ENCODE results near the gene RRAGD. TPM values are rescaled to one million over a fixed set of nuclear protein-coding genes. Genes with fewer than 3 reads are reported as not detected.
A peak's percentile ranks its signal among the peaks of the same experiment; 100 is the strongest.

The RRAGD gene
- total and polyA plus RNA-seq, 2 donors from 2014 or later = 31.5 to 51.6 TPM

- peak overlapping the region in 1 of 3 donors; percentile 44 for H3K9ac ChIP-seq (ENCODE audit: low read length in 3 of 3)
- H3K36me3 ChIP-seq (ENCODE audit: control insufficient read depth in 2 of 3, insufficient read depth in 3 of 3, low read length in 3 of 3) = peaks cover 0 to 2% (median 0%) of the 10 kb centered on the region in 3 donors
- no peaks in the 10 kb centered on the region for H3K9me3 ChIP-seq (ENCODE audit: control insufficient read depth in 2 of 3, insufficient read depth in 1 of 3, low read length in 3 of 3)
- H3K27ac ChIP-seq (ENCODE audit: low read depth in 2 of 2, low read length in 2 of 2) = peak overlapping the region in 1 of 2 donors; percentile 65
- H3K4me1 ChIP-seq (ENCODE audit: control insufficient read depth in 2 of 3, insufficient read depth in 2 of 3, low read depth in 1 of 3, low read length in 3 of 3) = peaks cover 0 to 13% (median 5%) of the 10 kb centered on the region in 3 donors
- peak; percentile 27 for FAIRE-seq
- H3K27me3 ChIP-seq (ENCODE audit: control insufficient read depth, insufficient read depth, low read length) = no peaks in the 10 kb centered on the region
- intact Hi-C loops (cut with DNase I) = no loop called here
- peak overlapping the region in 2 of 3 donors; percentile 39 to 48 for H3K4me3 ChIP-seq (ENCODE audit: low read length in 3 of 3)
- TF ChIP-seq, protein P1, sequence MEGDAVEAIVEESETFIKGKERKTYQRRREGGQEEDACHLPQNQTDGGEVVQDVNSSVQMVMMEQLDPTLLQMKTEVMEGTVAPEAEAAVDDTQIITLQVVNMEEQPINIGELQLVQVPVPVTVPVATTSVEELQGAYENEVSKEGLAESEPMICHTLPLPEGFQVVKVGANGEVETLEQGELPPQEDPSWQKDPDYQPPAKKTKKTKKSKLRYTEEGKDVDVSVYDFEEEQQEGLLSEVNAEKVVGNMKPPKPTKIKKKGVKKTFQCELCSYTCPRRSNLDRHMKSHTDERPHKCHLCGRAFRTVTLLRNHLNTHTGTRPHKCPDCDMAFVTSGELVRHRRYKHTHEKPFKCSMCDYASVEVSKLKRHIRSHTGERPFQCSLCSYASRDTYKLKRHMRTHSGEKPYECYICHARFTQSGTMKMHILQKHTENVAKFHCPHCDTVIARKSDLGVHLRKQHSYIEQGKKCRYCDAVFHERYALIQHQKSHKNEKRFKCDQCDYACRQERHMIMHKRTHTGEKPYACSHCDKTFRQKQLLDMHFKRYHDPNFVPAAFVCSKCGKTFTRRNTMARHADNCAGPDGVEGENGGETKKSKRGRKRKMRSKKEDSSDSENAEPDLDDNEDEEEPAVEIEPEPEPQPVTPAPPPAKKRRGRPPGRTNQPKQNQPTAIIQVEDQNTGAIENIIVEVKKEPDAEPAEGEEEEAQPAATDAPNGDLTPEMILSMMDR (IDR thresholded peaks at IDR 0.05; ENCODE audit: borderline replicate concordance, extremely low read depth, insufficient read depth) = no peak
- peak in 1 of 5 donors; percentile 21 for DNase-seq
Observed at GRCh38 chr6:89321131-89321970, 90.7 kb downstream of the RRAGD start.

GRCh38 chr6:89320012-89320559 is 92.0 kb downstream of the RRAGD start:
- Histone ChIP-seq H3K4me3 (ENCODE audit: low read length in 3 of 3) (no peak overlapping the region), H3K27ac (ENCODE audit: low read depth in 2 of 2, low read length in 2 of 2) (no peak overlapping the region), H3K27me3 (ENCODE audit: control insufficient read depth, insufficient read depth, low read length) (no peaks in the 10 kb centered on the region), H3K36me3 (ENCODE audit: control insufficient read depth in 2 of 3, insufficient read depth in 3 of 3, low read length in 3 of 3) (no peaks in the 10 kb centered on the region), H3K9ac (ENCODE audit: low read length in 3 of 3) (no peak overlapping the region), H3K4me1 (ENCODE audit: control insufficient read depth in 2 of 3, insufficient read depth in 2 of 3, low read depth in 1 of 3, low read length in 3 of 3) (peaks cover 0 to 13% (median 5%) of the 10 kb centered on the region in 3 donors), H3K9me3 (ENCODE audit: control insufficient read depth in 2 of 3, insufficient read depth in 1 of 3, low read length in 3 of 3) (no peaks in the 10 kb centered on the region)
- TF ChIP-seq, protein P1 (IDR thresholded peaks at IDR 0.05; ENCODE audit: borderline replicate concordance, extremely low read depth, insufficient read depth) = no peak
- intact Hi-C loops (cut with DNase I) = no loop called here
- no peak for FAIRE-seq
- DNase-seq = no peak

DNA sequence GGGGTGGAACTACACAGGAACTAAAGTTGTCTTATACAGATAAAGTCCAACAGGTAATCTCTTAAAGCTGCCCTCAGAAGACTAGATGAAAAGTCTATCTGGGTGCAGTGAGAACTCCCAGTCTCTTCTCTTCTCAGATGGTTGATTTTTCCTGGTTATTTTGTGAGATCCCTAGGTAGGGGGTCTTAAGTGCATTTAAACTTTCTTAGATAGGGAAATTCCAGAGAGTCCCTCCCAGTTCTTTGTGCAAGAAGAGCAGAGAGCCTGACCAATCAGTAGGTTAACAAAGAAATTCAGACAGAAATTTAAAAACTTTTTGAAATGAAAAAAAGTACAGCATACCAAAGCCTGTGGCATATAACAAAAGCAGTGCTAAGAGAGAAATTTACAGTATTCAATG is 95.0 kb downstream of the RRAGD start:
- DNase-seq (no peak), FAIRE-seq (no peak)
- TF ChIP-seq, protein P1 (IDR thresholded peaks at IDR 0.05; ENCODE audit: borderline replicate concordance, extremely low read depth, insufficient read depth) = no peak
- Histone ChIP-seq H3K9me3 (ENCODE audit: control insufficient read depth in 2 of 3, insufficient read depth in 1 of 3, low read length in 3 of 3) (no peaks in the 10 kb centered on the region), H3K27ac (ENCODE audit: low read depth in 2 of 2, low read length in 2 of 2) (no peak overlapping the region), H3K4me3 (ENCODE audit: low read length in 3 of 3) (no peak overlapping the region), H3K27me3 (ENCODE audit: control insufficient read depth, insufficient read depth, low read length) (no peaks in the 10 kb centered on the region), H3K36me3 (ENCODE audit: control insufficient read depth in 2 of 3, insufficient read depth in 3 of 3, low read length in 3 of 3) (no peaks in the 10 kb centered on the region), H3K9ac (ENCODE audit: low read length in 3 of 3) (no peak overlapping the region), H3K4me1 (ENCODE audit: control insufficient read depth in 2 of 3, insufficient read depth in 2 of 3, low read depth in 1 of 3, low read length in 3 of 3) (peaks cover 0 to 13% (median 10%) of the 10 kb centered on the region in 3 donors)
- intact Hi-C loops (cut with DNase I) = no loop called here

Measured in kidney (tissue), 14 donors.